ENCODE measurements around the gene SPATS1.

The SPATS1 gene, protein sequence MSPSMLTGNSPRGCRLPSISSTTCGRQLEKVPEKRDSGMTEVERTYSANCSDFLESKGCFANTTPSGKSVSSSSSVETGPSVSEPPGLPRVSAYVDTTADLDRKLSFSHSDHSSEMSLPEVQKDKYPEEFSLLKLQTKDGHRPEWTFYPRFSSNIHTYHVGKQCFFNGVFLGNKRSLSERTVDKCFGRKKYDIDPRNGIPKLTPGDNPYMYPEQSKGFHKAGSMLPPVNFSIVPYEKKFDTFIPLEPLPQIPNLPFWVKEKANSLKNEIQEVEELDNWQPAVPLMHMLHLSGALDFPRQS

DNA sequence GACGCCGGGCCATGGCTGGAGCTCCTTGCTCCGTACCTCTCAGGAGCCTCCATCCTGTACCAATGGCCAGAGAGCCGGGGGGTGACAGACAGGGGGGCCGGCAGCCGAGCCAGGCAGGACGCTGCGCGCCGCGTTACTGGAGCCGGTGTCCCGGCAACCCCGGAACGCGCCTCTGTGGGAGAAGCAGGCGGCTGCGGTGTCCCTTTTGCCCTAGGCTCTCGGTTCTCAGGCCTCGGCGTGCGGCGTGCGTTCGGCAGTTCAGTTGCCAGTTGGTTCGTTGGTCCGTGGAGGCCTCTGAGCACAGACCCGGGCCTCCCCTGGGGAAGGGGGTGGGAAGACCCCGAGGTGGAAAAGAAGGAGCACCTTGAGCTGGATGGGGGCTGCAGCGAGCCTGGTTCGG lies at the start of gene SPATS1:
Gene SPATS1 (plus strand): TSS at position 162 of the 400 bp plus-strand sequence. CDS start 446 bp downstream, outside the sequence.
- DNase-seq: no peak

DNA sequence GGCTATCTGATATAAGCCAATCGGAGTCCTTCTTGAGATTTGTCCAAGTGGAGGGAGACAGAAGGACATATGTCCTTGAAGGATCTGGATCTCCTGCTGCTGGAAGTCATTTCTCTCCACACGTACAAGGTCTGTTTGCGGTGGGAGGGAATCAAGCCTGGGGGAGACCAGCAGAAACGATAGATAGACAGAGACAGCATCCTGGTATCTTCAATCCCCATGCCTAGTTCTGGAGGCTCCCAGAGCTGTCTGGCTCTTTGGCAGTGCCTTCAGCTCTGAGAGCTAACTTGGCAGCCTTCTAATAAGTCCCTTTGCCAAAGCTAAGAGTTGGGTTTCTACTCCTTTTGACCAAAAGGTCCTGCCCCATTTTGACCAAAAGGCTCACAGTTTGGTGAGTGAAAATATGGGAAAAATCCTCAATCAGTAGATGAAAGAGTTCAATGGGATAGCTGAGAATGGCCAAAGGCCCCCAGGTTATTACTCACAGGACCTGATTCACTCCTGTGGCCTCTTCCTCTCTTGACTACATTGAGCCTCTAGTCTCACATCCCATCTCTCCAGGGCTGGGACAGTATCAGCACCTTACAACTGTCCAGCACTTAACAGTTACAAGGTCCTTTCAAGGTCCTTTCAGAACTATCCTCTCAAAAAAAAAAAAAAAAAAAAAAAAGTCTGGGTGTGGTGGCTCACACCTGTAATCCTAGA lies 49.6 kb upstream of the SPATS1 start:
- no peak for DNase-seq

DNA sequence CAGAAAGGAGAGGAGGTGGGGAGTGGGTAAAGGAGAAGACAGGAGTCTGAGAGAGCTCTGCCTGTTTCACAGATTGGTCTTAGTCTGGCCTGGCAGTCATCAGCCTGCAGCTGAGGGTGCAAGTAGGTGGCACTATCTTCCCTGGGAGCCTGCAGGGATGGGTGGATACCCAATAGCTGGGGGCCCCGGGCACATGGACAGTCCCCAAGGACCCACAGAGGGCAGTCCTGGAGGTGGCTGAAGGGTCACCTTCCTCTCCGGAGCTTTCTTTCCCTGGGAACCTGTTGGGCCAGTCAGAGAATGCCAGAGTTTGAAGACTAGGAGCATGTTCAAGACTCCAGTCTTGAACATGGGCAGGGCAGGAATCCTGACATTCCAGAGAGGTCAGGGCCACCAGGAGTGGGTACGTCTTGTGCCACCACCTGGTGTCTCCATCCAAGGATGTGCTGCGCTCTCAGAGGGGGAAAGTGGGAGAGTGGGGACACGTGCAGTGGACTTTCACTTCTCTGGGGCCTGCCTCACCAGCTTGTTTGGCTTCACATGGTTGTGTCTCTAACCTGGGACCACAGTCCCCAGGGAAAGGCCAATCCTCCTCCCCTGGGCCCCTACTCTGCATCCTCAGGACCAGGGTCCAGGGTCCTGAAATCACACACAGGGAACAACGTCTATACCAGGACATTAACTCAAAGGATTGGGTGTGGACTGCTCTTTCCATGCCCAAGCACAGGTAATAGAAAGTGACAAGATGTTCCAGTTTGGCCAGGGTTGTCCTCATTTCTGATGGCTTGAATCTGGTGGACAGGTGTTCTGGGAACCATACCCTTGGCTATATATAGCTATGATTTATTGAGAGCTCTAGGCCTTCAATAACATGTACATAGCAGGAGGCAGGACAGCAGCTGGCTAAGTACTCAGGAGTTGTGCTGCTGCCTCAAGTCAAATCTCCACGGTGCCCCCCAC lies 47.3 kb upstream of the SPATS1 start:
- no peak for DNase-seq

- peak; percentile 37 to 38 for DNase-seq
These were observed 45.1 kb upstream of the SPATS1 start for GRCh38 chr6:44297063-44298038.

DNA sequence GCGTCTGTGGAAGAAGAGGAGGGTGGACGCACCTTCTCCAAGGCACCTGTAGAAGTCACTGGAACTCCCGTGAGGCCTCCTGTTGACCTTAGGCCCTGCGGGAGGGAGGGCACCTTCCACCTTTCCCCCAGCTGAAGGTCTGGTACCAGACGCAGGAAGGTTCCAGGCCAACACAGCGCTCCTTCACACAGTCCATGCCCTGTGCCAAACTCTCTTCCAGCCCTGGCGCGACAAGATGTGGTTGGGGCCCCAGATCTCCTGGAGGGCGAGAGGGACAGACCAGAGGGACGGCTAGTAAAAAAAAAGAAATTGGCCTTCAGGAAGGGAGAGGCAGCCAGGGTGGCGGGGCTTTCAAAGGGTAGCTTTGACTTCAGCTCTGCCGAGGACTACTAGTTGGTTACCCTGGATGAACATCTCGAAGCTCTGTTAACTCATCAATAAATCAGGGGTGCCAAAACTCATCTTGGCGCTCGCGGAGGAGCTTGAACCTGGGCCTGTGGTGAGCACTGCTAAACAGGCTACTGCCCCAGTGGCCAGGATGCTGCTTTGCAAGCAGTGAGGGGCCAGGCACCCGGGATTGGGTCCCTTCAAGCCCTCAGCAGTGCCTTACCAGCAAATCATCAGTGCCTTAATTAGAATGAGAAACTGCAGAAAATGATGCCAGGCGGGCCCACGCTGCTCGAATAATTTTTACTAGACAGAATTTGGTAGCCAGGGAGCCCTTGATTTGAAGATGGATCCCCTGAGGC lies 44.2 kb upstream of the SPATS1 start:
- no peak for DNase-seq

DNA sequence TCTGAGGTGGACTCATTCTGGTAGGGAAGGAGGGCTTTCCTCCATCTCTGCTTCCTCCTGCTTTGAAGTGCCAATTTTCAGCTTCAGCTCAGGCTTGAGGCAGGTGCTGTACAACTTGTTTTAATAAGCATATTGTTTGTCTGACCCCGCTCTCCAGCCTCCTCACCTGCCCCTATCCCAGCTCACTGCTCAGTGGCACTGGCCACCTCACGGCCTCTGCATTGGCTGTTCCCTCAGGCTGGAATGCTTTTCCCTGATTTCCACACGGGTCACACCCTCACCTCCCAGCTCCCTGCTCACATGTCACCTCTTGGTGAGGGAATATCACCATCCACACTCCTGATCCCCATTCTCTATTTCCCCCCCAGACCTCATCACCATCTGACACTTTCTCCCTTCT lies 43.6 kb upstream of the SPATS1 start:
- DNase-seq: no peak

DNA sequence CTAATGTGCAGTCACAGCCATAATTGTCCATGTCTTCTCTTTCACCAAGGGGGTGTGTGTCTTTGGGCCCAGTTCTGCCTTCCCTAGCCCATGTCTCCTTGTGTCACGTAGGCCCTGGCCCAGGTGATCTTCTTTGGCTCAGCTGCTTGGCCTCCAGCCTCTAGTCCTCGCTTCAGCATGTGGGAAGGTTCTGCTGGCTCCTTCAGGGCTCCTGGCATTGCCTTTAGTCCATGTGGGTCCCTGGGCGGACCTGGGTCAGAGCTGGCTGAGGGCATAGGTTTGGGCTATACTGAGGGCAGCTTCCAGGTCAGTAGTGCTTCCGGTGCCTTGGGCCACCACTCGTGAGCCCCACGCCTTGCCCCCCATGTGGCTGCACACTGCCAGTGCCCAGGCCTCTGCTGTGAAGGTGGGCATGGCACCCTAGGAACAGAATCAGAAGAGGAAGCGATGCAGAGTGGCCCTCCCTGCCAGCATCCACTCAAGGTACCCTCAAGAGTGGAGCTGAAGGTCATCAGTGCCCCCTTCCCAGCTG lies 42.1 kb upstream of the SPATS1 start:
- DNase-seq: no peak

DNA sequence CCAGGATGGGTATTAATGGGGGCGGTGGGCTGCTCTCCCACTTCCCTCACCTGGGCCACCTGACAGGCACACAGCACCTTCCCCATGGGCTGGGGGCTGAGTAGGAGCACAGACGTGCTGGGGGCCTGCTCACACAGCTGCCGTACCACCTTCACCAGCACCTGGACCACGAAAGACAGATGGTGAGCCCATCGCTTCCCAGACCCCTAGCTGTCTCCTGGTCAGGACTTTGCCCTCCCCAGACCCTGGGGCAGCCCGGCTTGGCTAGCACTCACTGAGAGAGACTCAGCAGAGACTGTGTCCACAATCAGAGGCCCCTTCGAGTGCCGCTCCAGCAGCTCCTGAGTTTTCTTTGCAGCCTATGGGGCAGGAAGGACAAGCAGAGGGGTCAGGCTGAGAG lies 41.3 kb upstream of the SPATS1 start:
- DNase-seq: no peak

DNA sequence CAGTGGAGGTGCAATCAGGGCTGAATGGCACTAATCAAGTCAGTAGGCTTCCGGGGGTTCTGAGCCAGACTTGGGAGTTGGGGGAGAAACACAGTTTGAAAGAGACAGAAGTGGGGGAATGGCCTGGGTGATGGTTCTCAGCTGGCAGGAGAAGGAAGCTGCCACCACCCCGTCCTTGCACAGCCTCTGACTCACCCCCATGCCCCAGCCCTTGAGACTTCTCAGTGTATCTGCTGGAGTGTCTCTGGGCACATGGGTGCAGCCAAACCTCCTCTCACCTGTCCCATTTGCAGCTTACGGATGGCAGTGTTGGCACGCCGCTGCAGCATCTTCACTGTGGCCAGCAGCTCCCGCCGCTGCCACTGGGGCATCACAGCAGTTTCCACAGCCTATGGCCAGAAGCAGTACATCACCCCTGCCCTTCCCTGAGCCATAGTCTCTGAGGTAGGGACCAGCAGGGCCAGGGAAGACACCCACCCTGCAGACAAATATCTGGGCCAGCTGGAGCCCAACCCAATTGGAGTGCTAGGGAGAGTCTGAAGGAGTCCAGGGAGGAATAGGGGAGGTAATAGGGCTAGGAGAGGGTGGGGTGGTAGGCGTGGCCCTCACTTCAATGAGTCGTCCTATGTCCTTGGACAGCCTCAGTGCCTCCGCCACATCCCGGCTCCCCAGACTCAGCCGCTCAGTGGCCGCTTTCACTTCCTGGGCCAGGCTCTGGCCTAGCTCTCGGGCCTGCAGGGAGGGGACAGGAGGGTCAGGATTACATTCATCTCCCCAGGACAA lies 40.5 kb upstream of the SPATS1 start:
- DNase-seq: no peak

DNA sequence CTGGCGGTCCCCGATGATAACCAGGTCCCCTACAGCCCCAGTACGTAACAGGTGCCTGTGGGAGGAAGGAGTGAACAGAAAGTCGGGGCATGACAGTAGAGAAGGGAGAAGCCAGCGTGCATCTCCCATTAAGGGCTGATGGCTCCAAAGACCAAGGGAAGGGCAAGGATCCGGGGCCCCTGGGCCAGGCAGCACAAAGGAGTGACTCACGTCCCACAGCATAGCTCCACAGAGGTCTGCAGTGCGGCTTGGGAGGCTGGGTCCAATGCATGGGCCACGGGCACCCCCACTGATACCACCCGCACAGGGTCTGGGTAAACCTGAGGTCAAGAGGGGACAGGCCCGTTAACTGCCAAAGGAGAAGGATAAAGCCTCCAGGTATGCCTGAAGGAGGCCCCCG lies 39.6 kb upstream of the SPATS1 start:
- DNase-seq: no peak

DNA sequence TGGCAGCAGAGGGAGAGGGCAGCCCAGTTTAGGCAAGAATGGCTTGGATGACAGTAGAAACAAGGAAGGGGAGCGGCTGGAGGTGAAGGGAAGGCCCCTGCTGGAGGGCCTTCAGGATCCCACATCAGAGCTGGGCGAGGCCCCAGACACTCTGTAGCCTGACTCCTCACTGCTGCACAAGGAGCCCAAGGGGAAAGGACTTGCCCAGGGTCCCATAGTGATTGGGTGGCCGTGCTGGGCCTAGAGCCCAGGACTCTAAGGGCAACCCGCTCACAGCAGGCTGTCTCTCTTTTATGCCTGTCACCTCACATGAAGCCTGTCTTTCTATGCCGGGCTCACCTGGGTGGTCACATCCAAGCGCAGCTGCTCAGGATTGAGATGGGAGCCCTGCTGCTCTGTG lies 38.6 kb upstream of the SPATS1 start:
- no peak for DNase-seq

DNA sequence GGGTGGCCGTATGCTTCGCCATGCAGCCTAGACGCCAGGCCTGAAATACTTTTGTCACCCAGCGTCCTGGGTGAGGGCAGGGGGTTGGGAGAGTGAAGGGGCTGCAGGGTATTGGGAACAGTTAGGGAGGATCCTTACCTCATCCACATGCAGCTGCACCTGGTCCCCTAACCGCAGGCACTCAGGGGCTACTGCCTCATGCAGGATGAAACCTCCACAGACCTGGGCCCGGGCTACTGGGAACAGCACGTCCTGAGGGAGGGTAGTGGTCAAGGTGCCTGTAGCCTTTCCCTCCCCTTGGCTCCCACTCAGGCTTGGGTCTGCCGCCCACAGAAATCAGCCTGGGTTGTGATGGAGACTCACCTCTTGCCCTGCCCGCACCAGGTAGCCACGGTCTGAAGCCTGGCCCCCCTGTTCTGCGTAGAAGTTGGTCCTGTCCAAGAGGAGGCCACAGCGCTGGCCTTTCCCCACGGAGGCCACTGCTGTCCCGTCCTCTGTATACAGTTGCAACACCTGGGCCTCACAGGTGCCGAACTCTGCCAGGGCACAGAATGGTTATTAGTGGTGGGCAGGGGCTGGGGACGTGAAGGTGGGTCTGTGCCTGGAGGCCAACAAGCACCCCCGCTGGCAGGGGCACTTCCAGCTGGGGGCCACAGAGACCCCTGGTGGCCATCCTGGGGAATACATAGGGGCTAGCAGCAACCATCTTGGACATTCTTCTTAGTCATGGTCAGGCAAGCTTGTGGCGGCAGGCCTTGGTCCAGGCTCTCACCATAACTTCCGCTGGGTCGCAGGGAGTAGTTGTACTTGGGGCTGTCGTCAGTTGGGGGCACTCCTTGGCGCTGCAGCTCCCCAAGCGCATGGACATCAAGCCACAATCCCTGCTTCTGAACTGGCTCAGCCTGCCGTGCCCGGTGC lies 37.9 kb upstream of the SPATS1 start:
- peak; percentile 40 to 42 for DNase-seq

DNA sequence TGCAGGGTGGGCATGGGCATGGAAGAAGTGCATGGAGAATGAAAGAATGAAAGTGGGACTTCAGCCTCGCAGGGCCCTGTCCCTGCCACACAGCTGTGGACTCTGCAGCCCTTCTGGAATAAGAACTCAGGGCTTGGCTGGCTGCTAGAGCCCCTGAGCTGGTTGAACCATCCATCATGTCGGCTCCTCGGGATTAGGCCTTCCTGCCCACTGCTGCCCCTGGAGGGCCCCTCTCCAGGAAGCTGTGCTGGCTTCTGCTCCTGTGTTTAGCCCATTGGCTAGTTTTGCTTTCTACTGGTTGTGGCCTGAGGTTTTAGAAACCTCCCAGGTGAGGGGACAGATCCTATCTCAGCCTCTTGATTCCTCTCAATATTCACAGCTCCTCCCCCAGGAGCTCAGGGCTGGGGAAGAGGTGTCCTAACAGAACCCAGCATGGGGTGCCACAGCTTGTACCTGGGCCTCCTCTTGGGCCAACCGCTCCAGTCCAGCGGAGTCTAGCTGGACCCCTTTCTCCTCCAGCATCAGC lies 37.2 kb upstream of the SPATS1 start:
- no peak for DNase-seq

DNA sequence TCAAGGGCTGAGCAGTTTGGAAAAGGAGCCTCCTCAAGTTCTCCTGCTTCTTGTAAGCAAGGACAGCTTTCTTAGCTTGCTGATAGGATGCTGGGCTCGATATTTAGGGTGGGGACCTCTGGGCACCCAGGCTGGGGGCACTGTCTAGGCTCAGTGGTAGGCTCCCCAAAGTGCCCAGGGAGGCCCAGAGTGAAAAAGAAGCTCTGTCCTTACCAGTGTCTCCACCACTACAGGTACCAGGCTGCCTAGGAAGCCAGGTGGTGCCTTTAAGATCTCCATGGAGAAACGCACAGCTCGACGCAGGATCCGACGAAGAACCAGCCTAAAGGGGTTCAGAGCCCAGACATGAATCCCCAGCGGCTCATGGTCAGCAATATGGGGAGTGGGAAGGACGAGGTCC lies 35.7 kb upstream of the SPATS1 start:
- no peak for DNase-seq

DNA sequence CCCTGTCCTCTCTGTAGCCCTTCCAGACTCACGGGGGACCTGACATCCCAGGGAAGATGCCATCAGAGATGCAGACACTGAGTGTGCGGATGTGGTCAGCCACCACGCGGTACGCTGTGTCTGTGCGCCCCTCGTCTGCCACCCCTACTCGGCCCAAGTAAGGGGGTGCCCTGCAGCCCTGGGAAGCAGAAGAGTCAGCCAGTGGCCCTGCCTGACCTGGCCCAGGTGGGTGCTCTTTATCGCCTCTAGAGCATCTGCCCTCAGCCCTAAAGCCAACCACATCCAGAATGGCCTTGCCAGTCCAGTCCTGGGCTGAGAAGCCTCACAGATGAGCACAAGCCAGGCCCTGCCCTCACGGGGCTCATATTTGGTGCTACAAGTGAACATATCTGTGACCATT lies 35.2 kb upstream of the SPATS1 start:
- no peak for DNase-seq

DNA sequence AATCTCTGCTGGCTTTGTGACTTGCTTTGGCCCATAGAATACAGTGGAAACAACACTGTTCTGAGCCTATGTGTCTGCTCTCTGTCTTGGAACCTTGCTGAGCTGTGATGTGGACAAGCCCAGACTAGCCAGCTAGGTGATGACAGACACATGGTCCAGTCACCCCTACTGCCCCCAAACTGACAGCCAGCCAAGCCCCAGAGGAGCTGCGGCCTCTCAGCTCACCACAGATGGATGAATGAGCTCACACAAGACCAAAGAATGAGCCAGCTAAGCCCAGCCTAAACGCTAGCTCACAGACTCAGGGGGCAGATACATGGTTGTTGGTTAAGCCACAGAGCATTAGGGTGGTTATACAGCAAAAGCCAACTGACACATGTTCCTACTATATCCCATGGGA lies 33.4 kb upstream of the SPATS1 start:
- no peak for DNase-seq

- no peak for DNase-seq
These were observed 32.8 kb upstream of the SPATS1 start for GRCh38 chr6:44309631-44310030.

GRCh38 chr6:44310241-44310640 lies 32.2 kb upstream of the SPATS1 start:
- no peak for DNase-seq

DNA sequence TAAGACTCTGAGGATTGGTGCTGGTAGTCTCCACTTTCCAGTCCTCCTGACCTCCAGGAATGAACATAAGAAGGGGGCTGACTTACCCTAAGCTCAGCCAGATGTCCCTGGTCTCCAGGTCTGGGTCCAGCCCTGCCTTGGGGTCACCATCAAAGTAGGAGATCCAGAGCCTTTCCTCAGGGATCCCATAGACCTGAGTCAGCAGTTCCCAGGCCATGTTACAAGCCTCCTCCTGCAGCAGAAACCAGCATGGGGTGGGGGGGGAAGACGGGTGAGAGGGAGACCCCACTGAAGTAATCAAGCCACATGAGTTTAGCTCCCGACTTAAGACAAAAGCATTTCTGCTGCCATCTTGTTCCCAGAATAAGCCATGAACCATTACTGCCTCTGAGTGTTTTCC lies 31.1 kb upstream of the SPATS1 start:
- DNase-seq: no peak
